GM18873 (cell line): ENCODE measurements around the gene FAM114A2.
"Not testable (repeated sequence)": the region's sequence is repeated elsewhere in the genome, so short reads cannot be mapped to it uniquely, and the experiment has no call there.

ENCODE experiments used
- ATAC-seq: cut with Tn5 transposase; IDR thresholded peaks from one replicate; pipeline ENCODE4 v1.9.1; 2021; ENCODE audit warnings: mild to moderate bottlenecking, moderate library complexity, moderate number of reproducible peaks; ENCODE audit not compliant: unreplicated experiment, low FRiP score

The FAM114A2 gene

GRCh38 chr5:154038707-154039457, at the start of gene FAM114A2, which contains the start of gene MFAP3:
TSS of gene FAM114A2 (minus strand) at chr5:154038910. CDS start at chr5:154034953, 3,957 bp downstream.
TSS of gene MFAP3 (plus strand) at chr5:154038967. CDS start at chr5:154049723, 10,756 bp downstream.
- ATAC-seq: peak; percentile 96

- ATAC-seq: no peak
Observed at GRCh38 chr5:154087260-154087659, 48.5 kb upstream of the FAM114A2 start.

GRCh38 chr5:154086641-154087040, 47.9 kb upstream of the FAM114A2 start:
- no peak for ATAC-seq

- ATAC-seq: no peak
Observed at GRCh38 chr5:154086146-154086545, 47.4 kb upstream of the FAM114A2 start.

GRCh38 chr5:154084062-154084639, 45.4 kb upstream of the FAM114A2 start:
- ATAC-seq: no peak

- ATAC-seq: no peak
Observed at GRCh38 chr5:154081246-154081645, 42.5 kb upstream of the FAM114A2 start.

- no peak for ATAC-seq
Observed at GRCh38 chr5:154078272-154078671, 39.6 kb upstream of the FAM114A2 start.

GRCh38 chr5:154077696-154078095, 39.0 kb upstream of the FAM114A2 start:
- ATAC-seq: no peak

- ATAC-seq: no peak
Observed at GRCh38 chr5:154076240-154076922, 37.7 kb upstream of the FAM114A2 start.

- peak; percentile 93 for ATAC-seq
Observed at GRCh38 chr5:154072414-154073171, 33.9 kb upstream of the FAM114A2 start.

- ATAC-seq: no peak
Observed at GRCh38 chr5:154071799-154072413, 33.2 kb upstream of the FAM114A2 start.

GRCh38 chr5:154069854-154070253, 31.1 kb upstream of the FAM114A2 start:
- ATAC-seq: not testable (repeated sequence)

- ATAC-seq: no peak
Observed at GRCh38 chr5:154065971-154066370, 27.3 kb upstream of the FAM114A2 start.

GRCh38 chr5:154063372-154063771, 24.7 kb upstream of the FAM114A2 start:
- ATAC-seq: no peak

- no peak for ATAC-seq
Observed at GRCh38 chr5:154060606-154061005, 21.9 kb upstream of the FAM114A2 start.

GRCh38 chr5:154059583-154059982, 20.9 kb upstream of the FAM114A2 start:
- ATAC-seq: no peak

GRCh38 chr5:154059039-154059430, 20.3 kb upstream of the FAM114A2 start:
- peak; percentile 65 for ATAC-seq

- peak; percentile 60 for ATAC-seq
Observed at GRCh38 chr5:154058055-154059038, 19.6 kb upstream of the FAM114A2 start.

GRCh38 chr5:154055201-154055600, 16.5 kb upstream of the FAM114A2 start:
- no peak for ATAC-seq
